ENCODE data around the gene NUFIP1.
"Not testable (repeated sequence)": the region's sequence is repeated elsewhere in the genome, so short reads cannot be mapped to it uniquely, and the experiment has no call there.

NUFIP1 gene

DNA sequence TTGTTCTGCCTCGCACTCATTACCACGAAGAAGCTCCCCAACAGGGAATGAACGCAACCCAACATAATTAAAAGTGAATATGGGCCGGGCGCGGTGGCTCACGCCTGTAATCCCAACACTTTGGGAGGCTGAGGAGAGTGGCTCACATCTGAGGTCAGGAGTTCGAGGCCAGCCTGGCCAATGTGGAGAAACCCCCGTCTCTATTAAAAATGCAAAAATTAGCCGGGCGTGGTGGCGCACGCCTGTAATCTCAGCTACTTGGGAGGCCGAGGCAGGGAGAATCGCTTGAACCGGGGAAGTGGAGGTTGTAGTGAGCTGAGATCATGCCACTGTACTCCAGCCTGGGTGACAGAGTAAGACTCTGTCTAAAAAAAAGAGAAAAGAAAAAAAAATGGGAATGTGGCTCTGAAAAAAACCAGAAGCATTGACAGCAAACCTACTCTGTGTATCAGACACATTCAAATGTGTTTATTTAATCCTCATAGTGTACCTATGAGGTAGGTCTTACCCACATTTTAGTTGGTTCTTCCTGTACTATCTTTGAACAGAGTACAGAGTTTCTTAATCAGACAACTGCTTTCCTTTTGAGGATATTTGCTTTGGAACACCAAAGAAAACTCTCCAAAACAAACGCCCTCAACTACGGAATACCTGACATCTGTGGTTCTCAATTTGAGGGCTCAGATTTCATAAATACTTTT, 70.0 kb downstream of the NUFIP1 start:
- no peak for DNase-seq

DNA sequence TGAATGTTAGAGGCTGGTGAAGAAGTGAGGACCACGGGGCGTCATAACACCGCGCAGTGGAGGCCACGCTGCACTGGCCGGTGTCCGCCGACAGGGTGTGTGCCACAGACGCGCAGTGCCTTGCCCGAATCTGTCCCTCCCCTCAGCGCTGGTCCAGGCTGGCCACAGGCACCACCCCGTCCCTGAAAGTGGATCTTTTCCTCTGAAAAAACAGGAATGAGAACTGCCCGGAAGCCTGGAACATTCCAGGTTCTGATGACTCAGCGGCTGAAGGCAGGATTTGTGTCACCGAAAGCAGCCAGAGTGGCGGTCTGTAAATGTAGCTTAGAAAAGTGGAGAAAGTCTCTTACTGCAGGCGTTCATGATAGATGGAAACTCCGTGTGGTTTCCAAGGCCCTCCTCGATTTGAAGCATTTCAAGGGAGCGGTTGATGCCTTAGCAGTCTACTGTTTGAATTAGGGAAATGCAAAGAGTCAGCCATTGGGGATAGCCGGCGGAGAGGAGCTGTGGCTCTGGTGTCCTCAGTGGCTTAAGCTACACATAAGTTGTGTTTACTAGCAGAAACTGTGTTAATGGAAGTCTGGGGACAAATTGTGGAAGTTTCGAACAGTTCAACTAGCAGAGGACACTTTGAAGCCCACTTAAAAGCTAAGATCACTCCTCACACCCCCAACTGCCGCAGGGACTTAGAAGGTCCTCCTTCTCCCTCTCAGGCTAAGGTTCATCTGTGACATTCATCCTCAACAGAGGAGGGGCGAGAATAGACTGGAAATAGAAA, 70.8 kb downstream of the NUFIP1 start:
- peak; percentile 48 for DNase-seq

GRCh38 chr13:44917589-44918325, 71.5 kb downstream of the NUFIP1 start:
- DNase-seq: peak; percentile 81

GRCh38 chr13:44912278-44913016, 76.8 kb downstream of the NUFIP1 start:
- no peak for DNase-seq

GRCh38 chr13:44908712-44909111, 80.6 kb downstream of the NUFIP1 start:
- DNase-seq: no peak

DNA sequence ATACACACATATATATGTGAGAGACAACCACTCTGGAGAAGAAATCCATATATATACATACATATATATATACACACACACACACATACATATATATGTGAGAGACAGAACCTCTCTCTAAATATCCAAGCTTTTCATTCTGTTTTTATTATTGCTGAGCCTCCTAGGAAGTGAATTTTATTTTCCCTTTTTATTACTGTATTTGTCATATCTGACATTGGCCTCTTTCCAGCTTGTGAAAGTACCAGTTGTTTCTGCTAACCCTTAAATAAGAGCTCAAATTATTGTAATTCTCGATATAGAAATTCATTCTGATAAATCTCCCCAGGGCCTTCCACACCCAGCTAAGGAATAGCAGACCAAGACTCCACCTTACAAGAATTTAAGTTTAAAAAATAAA, 81.0 kb downstream of the NUFIP1 start:
- DNase-seq: no peak

GRCh38 chr13:44906713-44907112, 82.6 kb downstream of the NUFIP1 start:
- no peak for DNase-seq

DNA sequence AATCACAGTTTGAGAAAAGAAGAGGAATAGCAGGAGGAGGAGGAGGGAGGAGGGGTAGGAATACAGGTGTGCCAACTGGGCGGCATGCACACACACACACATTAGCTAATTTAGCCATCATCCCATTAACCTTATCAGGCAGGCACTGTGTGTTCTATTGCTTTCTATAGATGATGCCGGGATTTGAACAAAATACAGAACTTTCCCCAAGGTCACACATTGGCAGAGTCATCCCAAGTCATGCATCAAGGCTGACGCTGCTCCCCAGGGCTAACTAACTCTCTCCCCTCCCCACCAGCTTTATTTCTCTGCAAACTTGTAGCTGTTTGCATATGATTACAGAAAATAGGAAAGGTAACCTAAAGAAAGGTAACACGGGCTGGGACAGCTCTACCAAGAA, 83.0 kb downstream of the NUFIP1 start:
- DNase-seq: no peak

DNA sequence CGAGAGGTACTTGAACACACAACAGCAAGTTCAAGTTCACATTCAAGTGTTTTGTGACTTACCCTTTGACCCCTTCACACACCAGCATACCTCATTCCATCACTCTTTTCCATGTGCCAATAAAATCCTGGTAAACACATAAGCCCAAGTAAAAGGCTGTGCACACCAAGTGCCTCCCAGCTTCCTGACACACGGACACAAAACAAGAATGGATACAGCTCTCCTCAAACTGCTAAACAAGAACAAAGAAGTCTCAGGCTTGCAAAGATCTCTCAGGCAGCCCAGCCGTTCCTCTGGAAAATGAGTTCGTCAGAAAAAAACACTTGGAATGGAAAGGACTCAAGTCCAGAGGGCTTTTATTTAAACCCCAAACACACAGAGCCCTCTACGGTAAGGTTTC, 83.7 kb downstream of the NUFIP1 start:
- DNase-seq: no peak

DNA sequence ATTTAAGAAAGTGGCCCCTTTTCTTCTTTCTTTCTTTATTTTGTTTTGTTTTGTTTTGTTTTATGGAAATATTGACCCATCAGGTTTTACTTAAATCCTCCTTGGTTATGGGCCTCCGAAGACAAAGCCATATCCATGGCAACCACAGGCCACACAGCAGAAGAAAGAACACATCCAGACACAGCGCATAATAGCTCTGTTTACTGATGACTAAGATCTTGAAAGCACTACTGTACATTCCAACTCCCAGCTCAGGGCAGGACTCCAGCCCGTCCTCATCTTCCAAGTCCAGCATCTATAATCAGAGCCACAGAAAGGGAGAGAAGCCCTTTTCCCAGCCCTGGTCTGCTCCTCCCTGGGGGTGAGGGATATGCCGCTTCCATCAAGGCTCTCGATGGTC, 84.3 kb downstream of the NUFIP1 start:
- no peak for DNase-seq

GRCh38 chr13:44903574-44903985, 85.7 kb downstream of the NUFIP1 start:
- no peak for DNase-seq

- DNase-seq: no peak
Measured at GRCh38 chr13:44902738-44903137, 86.5 kb downstream of the NUFIP1 start.

GRCh38 chr13:44899967-44900366, 89.3 kb downstream of the NUFIP1 start:
- peak; percentile 63 for DNase-seq

DNA sequence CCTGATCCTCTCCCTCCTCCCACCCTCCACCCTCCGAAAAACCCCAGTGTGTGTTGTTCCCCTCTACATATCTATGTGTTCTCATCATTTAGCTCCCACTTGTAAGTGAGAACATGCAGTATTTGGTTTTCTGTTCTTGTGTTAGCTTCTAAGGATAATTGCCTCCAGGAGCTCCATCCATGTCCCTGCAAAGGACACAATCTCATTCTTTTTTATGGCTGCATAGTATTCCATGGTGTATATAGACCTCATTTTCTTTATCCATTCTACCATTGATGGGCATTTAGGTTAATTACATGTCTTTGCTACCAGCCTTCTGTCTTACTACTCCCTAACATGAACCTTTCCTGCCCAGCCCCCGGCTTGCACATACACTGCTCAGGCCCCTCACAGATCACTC, 91.0 kb downstream of the NUFIP1 start:
- not testable (repeated sequence) for DNase-seq

GRCh38 chr13:44895953-44896335, 93.3 kb downstream of the NUFIP1 start:
- DNase-seq: no peak

GRCh38 chr13:44895264-44895952, 93.9 kb downstream of the NUFIP1 start:
- DNase-seq: no peak

DNA sequence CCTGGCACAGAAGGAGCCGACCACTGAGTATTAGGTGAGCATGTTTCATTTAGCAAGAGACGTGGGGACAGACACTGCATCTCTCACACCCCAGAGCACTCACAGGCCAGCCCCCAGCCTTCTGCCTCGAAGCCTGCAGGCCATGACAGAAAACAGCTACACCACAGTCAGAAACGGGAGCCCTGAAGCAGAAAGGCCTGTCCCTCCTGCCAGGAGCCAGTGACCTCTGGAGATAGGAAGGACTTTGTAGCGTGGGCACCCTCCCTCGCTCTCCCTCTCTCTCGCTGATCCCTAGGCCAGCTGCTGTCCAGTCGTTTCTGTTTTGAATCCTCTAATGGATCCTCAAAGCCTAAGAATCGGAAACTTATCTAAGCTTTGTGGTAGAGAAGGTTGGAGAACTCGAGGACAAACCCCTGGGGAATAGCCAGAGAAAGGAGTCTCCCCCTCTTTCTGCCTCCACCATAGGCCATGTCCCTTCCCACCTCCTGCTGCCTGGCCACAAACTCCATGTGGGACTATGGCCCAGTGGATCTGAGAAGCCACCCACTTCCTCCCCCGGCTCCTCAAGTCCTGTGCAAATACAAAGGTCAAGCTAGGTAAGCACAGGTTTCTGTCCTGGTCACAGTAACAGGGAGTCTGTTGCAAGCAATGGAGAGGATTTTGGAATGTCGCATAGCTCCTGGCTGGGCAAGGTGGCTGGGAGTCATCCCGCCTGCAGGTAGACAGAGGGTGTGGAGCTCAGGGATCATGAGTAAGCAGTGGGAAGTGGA, 95.1 kb downstream of the NUFIP1 start:
- DNase-seq: no peak
